GM06990 (cell line): ENCODE measurements around the gene ACOX3.

Source experiments
- DNase-seq: peaks from one replicate; pipeline ENCODE4 v3.0.0-alpha.2; 2011; ENCODE audit not compliant: insufficient read length; ENCODE audit errors: extremely low read depth
- H3K27me3 ChIP-seq: replicated peaks from 2 replicates; pipeline ENCODE4 v1.6.0; 2011; ENCODE audit warnings: low read length; ENCODE audit not compliant: control insufficient read depth, insufficient read depth
- H3K36me3 ChIP-seq: 2 replicates; pipeline ENCODE4 v1.5.1; 2011; ENCODE audit warnings: low read length; ENCODE audit not compliant: control insufficient read depth, insufficient read depth
- H3K4me3 ChIP-seq: replicated peaks from 2 replicates; pipeline ENCODE4 v1.5.1; 2011; ENCODE audit warnings: low read depth, mild to moderate bottlenecking, control low read depth, low read length
- CTCF ChIP-seq: IDR thresholded peaks from 2 replicates; pipeline ENCODE4 v1.5.1; 2011; ENCODE audit warnings: low read length, control low read depth, mild to moderate bottlenecking, inconsistent platforms; ENCODE audit not compliant: insufficient read depth, poor library complexity, severe bottlenecking

The ACOX3 gene

GRCh38 chr4:8319061-8319460 lies 121.5 kb downstream of the ACOX3 start:
- DNase-seq: no peak
- Histone ChIP-seq H3K4me3 (no peak overlapping the region), H3K27me3 (peaks cover 3% of the 10 kb centered on the region; the same call in 1 of the 2 replicates), H3K36me3 (no peaks in the 10 kb centered on the region)
- no peak for TF ChIP-seq CTCF

- H3K36me3 ChIP-seq: no peaks in the 10 kb centered on the region
- H3K27me3 ChIP-seq: peaks cover 3% of the 10 kb centered on the region; the same call in 1 of the 2 replicates
- TF ChIP-seq CTCF: no peak
- DNase-seq: no peak
- no peak overlapping the region for H3K4me3 ChIP-seq
These were observed 122.0 kb downstream of the ACOX3 start for GRCh38 chr4:8318509-8318908.

GRCh38 chr4:8317474-8317873 lies 123.0 kb downstream of the ACOX3 start:
- no peak for TF ChIP-seq CTCF
- DNase-seq: no peak
- no peak overlapping the region for H3K4me3 ChIP-seq
- H3K27me3 ChIP-seq: peaks cover 3% of the 10 kb centered on the region; the same call in 1 of the 2 replicates
- H3K36me3 ChIP-seq: no peaks in the 10 kb centered on the region

- Histone ChIP-seq H3K4me3 (no peak overlapping the region), H3K36me3 (no peaks in the 10 kb centered on the region), H3K27me3 (peaks cover 3% of the 10 kb centered on the region; the same call in 1 of the 2 replicates)
- no peak for DNase-seq
- TF ChIP-seq CTCF: no peak
These were observed 123.6 kb downstream of the ACOX3 start for GRCh38 chr4:8316911-8317351.
